GM12878 (cell line): Measurements from ENCODE around the gene GATA2. TPM values are rescaled to one million over a fixed set of nuclear protein-coding genes. Genes with fewer than 3 reads are reported as not detected.

Experiments
- ATAC-seq: fragments of 200-7000 bp; cut with Tn5 transposase; 3 replicates; pipeline ENCODE4 v1.9.1; 2020; ENCODE audit warnings: mild to moderate bottlenecking, moderate library complexity
- BruUV-seq: library from RNA; stranded (reverse); fragments of 400-500 nt; replicated peaks from 2 replicates; lab custom pipeline; 2021; lab: Mats Ljungman, UMichigan
- CTCF ChIA-PET: fragments of 300-600 bp; sonication (Branson Sonifier 250); formaldehyde crosslinking; extraction: SDS; loops from one replicate; lab custom pipeline; 2021; ENCODE audit warnings: inconsistent platforms; lab: Yijun Ruan, JAX
- POLR2A ChIA-PET: fragments of 350-600 bp; formaldehyde crosslinking; extraction: SDS; loops from one replicate; lab custom pipeline; 2021; ENCODE audit warnings: inconsistent platforms; lab: Charles Lee
- RAD21 ChIA-PET: fragments of 300-600 bp; sonication (Branson Sonifier 250); formaldehyde crosslinking; loops from one replicate; lab custom pipeline; 2023; ENCODE audit warnings: antibody characterized with exemption; ENCODE audit not compliant: unreplicated experiment; lab: Charles Lee
- SMC1A ChIA-PET: fragments of 300-600 bp; sonication (Branson Sonifier 250); formaldehyde crosslinking; loops from one replicate; lab custom pipeline; 2023; ENCODE audit not compliant: unreplicated experiment, uncharacterized antibody; lab: Charles Lee
- DNase-seq: peaks from one replicate; pipeline ENCODE4 v3.0.0-alpha.2; 2011; ENCODE audit warnings: low read depth, low spot score
- FAIRE-seq: peaks from 3 replicates; lab custom pipeline; 2011; peaks lifted over from hg19 to GRCh38; lab: Jason Lieb, UNC
- H2AFZ ChIP-seq: 2 replicates; pipeline ENCODE4 v1.6.0; 2011; ENCODE audit warnings: low read depth, low read length, control low read depth; ENCODE audit not compliant: control insufficient read depth
- H3K27ac ChIP-seq: 2 replicates; pipeline ENCODE4 v1.5.1; 2011; ENCODE audit warnings: control low read depth; ENCODE audit not compliant: control insufficient read depth, insufficient read depth
- H3K27me3 ChIP-seq, 2 experiments: replicated peaks in 1 of 2; 2 replicates each; pipeline versions ENCODE4 v1.6.0 to v1.6.1; 2011; ENCODE audit warnings: low read length in 1 of 2; ENCODE audit not compliant: control insufficient read depth in 2 of 2, insufficient read depth in 2 of 2
- H3K36me3 ChIP-seq, 2 experiments: 2 replicates each; pipeline ENCODE4 v1.5.1; 2011; ENCODE audit warnings: low read length in 1 of 2; ENCODE audit not compliant: control insufficient read depth in 2 of 2, insufficient read depth in 2 of 2
- H3K4me1 ChIP-seq: 2 replicates; pipeline ENCODE4 v1.6.1; 2011; ENCODE audit warnings: mild to moderate bottlenecking, low read length, moderate library complexity, mixed read lengths; ENCODE audit not compliant: control insufficient read depth, insufficient read depth
- H3K4me2 ChIP-seq: 2 replicates; pipeline ENCODE4 v1.6.0; 2011; ENCODE audit warnings: control low read depth; ENCODE audit not compliant: control insufficient read depth, insufficient read depth
- H3K4me3 ChIP-seq: fragments of 200-600 bp; sonication (generic); 2 replicates; pipeline ENCODE4 v1.5.1; 2016
- H3K79me2 ChIP-seq: 2 replicates; pipeline ENCODE4 v1.6.0; 2011; ENCODE audit warnings: low read length; ENCODE audit not compliant: control insufficient read depth, insufficient read depth
- H3K9ac ChIP-seq: 2 replicates; pipeline ENCODE4 v1.8.0; 2011; ENCODE audit warnings: low read length, control low read depth, mixed read lengths; ENCODE audit not compliant: control insufficient read depth, insufficient read depth
- H3K9me3 ChIP-seq: replicated peaks from 3 replicates; pipeline ENCODE4 v1.5.1; 2011; ENCODE audit warnings: mild to moderate bottlenecking, low read length; ENCODE audit not compliant: control insufficient read depth, insufficient read depth
- H4K20me1 ChIP-seq: 2 replicates; pipeline ENCODE4 v1.6.0; 2011; ENCODE audit not compliant: control insufficient read depth, insufficient read depth
- BCL3 ChIP-seq: IDR thresholded peaks from 2 replicates; pipeline ENCODE4 v1.6.1; 2011; ENCODE audit warnings: borderline replicate concordance, low read depth, mild to moderate bottlenecking, moderate library complexity, low read length; ENCODE audit not compliant: insufficient read depth, poor library complexity, severe bottlenecking
- BRCA1 ChIP-seq: IDR thresholded peaks from 2 replicates; pipeline ENCODE4 v1.6.1; 2011; ENCODE audit warnings: low read depth, low read length, improper control_type of control experiment
- CREB1 ChIP-seq: IDR thresholded peaks from 2 replicates; pipeline ENCODE4 v1.6.1; 2012; ENCODE audit warnings: low read depth, mild to moderate bottlenecking, inconsistent platforms
- E2F8 ChIP-seq: fragments of 450-650 bp; IDR thresholded peaks from 2 replicates; pipeline ENCODE4 v1.6.1; 2018; ENCODE audit warnings: mild to moderate bottlenecking, low read depth, moderate library complexity; ENCODE audit not compliant: partially characterized antibody
- KAT2A ChIP-seq: conservative IDR thresholded peaks from 2 replicates; pipeline ENCODE4 v1.6.1; 2011; ENCODE audit warnings: low read depth, low read length; ENCODE audit not compliant: control insufficient read depth
- MYC ChIP-seq: IDR thresholded peaks from 2 replicates; pipeline ENCODE4 v1.6.1; 2011; ENCODE audit warnings: mild to moderate bottlenecking, low read length, moderate library complexity, inconsistent platforms; ENCODE audit not compliant: insufficient read depth, insufficient replicate concordance, insufficient read length, severe bottlenecking
- NR2F1 ChIP-seq: fragments of 450-650 bp; conservative IDR thresholded peaks from 2 replicates; pipeline ENCODE4 v1.6.1; 2017; ENCODE audit warnings: mild to moderate bottlenecking
- PAX5 ChIP-seq: IDR thresholded peaks from 2 replicates; pipeline ENCODE4 v1.6.1; 2011; ENCODE audit warnings: low read depth, low read length, borderline replicate concordance
- PBX3 ChIP-seq: IDR thresholded peaks from 2 replicates; pipeline ENCODE4 v1.6.1; 2011; ENCODE audit warnings: mild to moderate bottlenecking, low read depth, low read length, moderate library complexity; ENCODE audit not compliant: insufficient replicate concordance
- PKNOX1 ChIP-seq: fragments of 450-650 bp; IDR thresholded peaks from 2 replicates; pipeline ENCODE4 v1.6.1; 2016; ENCODE audit warnings: mild to moderate bottlenecking
- RAD51 ChIP-seq: fragments of 450-650 bp; IDR thresholded peaks from 2 replicates; pipeline ENCODE4 v1.6.1; 2016; ENCODE audit warnings: moderate library complexity, mild to moderate bottlenecking, inconsistent platforms
- RBBP5 ChIP-seq: fragments of 200-600 bp; sonication (generic); conservative IDR thresholded peaks from 2 replicates; pipeline ENCODE4 v1.6.1; 2016
- RUNX3 ChIP-seq: IDR thresholded peaks from 2 replicates; pipeline ENCODE4 v1.6.1; 2012; ENCODE audit warnings: low read length, inconsistent platforms
- SREBF2 ChIP-seq: IDR thresholded peaks from 2 replicates; pipeline ENCODE4 v1.6.1; 2012; ENCODE audit warnings: mild to moderate bottlenecking, low read length
- TBL1XR1 ChIP-seq: IDR thresholded peaks from 2 replicates; pipeline ENCODE4 v1.6.1; 2012; ENCODE audit warnings: low read depth, low read length, improper control_type of control experiment
- YY1 ChIP-seq: IDR thresholded peaks from 2 replicates; pipeline ENCODE4 v1.6.1; 2011; ENCODE audit warnings: low read depth, mild to moderate bottlenecking, low read length
- ZNF274 ChIP-seq: IDR thresholded peaks from one replicate; pipeline ENCODE4 v1.8.0; 2011; ENCODE audit not compliant: insufficient read length, insufficient read depth
- whole genome bisulfite sequencing: methylation state at CpG from one replicate; pipeline ENCODE4 v1.1.6; 2016; ENCODE audit warnings: low lambda C conversion rate; ENCODE audit not compliant: insufficient replicate concordance, insufficient coverage; ENCODE audit errors: missing lambda C conversion rate; 5-methylcytosine and 5-hydroxymethylcytosine counted together
- in situ Hi-C: fragments of 300-500 bp; cut with MboI; formaldehyde crosslinking; loops from 9 replicates; pipeline ENCODE4 v1.14.3; 2018; ENCODE audit warnings: mixed read lengths
- intact Hi-C: fragments of 100-400 bp; cut with micrococcal nuclease; formaldehyde crosslinking; loops from one replicate; pipeline ENCODE4 v1.14.2; 2022; ENCODE audit not compliant: unreplicated experiment
- polyA plus RNA-seq, 11 experiments: library from polyadenylated mRNA; depleted of rRNA in 4 of 11; unstranded in 6 of 11; stranded (reverse) in 5 of 11; fragments of >200 nt; fragmentation: Nextera tagmentation in 4 of 11; fragmentation: Illumina TruSeq in 1 of 11; extraction: Ambion mirVana in 4 of 11; extraction: Trizol in 1 of 11; gene quantifications; 1 replicate in 1 of 11; 2 replicates in 10 of 11; pipeline versions ENCODE4 v1.2.1 to v1.2.3, GENCODE V29; 2011 to 2016; ENCODE audit warnings: inconsistent platforms in 2 of 11, missing spikeins in 2 of 11, low read depth in 1 of 11
- total RNA-seq, 4 experiments: library from RNA; depleted of rRNA in 3 of 4; stranded (reverse); fragments of >200 nt in 3 of 4; fragmentation: Illumina TruSeq in 1 of 4; extraction: Trizol in 1 of 4; gene quantifications; 2 replicates each; pipeline versions ENCODE4 v1.2.1 to v1.2.3, GENCODE V29; 2013 to 2021

GATA2 gene
- total and polyA plus RNA-seq, 10 of the 15 experiments (the other 5 are each of a cell fraction or from before 2014, with no cell fraction given) = 0.56 TPM; not detected in 9

GRCh38 chr3:128452678-128453275 lies 40.2 kb downstream of the GATA2 start:
- no peak overlapping the region for H3K9ac ChIP-seq
- no peak for ATAC-seq
- H3K4me3 ChIP-seq = no peak overlapping the region
- H4K20me1 ChIP-seq = no peaks in the 10 kb centered on the region
- WGBS = 46% methylated on average over 21 of the region's 21 CpGs
- no peak for FAIRE-seq
- intact Hi-C loops = no loop called here
- RAD21 ChIA-PET = no interaction called here
- DNase-seq = no peak
- CTCF ChIA-PET = no interaction called here
- H3K27me3 ChIP-seq = peaks cover 3 to 5% of the 10 kb centered on the region in 2 experiments; a peak in 3 of 4 replicates
- no peaks in the 10 kb centered on the region; the same call in 2 of the 3 replicates for H3K9me3 ChIP-seq
- no TSS peak for BruUV-seq
- no peaks in the 10 kb centered on the region for H3K79me2 ChIP-seq
- POLR2A ChIA-PET = no interaction called here
- no peak overlapping the region for H3K4me2 ChIP-seq
- no peak overlapping the region for H3K27ac ChIP-seq
- H2AFZ ChIP-seq = no peak overlapping the region
- TF ChIP-seq PBX3 = no peak
- TF ChIP-seq ZNF274 = no peak
- no peak for TF ChIP-seq NR2F1
- no peak for TF ChIP-seq BCL3
- no peak for TF ChIP-seq MYC
- no peak for TF ChIP-seq KAT2A
- no peak for TF ChIP-seq BRCA1
- TF ChIP-seq RUNX3 = no peak
- no peak for TF ChIP-seq PAX5
- TF ChIP-seq RBBP5 = no peak
- TF ChIP-seq YY1 = no peak
- TF ChIP-seq CREB1 = no peak
- no peak for TF ChIP-seq PKNOX1
- TF ChIP-seq SREBF2 = no peak
- TF ChIP-seq RAD51 = no peak
- TF ChIP-seq E2F8 = no peak
- no peak for TF ChIP-seq TBL1XR1
- TF ChIP-seq, all 136 proteins: peak for 0
- in situ Hi-C loops = no loop called here
- SMC1A ChIA-PET = no interaction called here
- Histone ChIP-seq H3K4me1 (peaks cover 8% of the 10 kb centered on the region), H3K36me3 (no peaks in the 10 kb centered on the region)
